HG02623 (cell line): ENCODE measurements around the gene MAN1A2.

ENCODE experiments used
- ATAC-seq: cut with Tn5 transposase; IDR thresholded peaks from one replicate; pipeline ENCODE4 v1.9.1; 2021; ENCODE audit warnings: moderate library complexity; ENCODE audit not compliant: unreplicated experiment

Gene MAN1A2

GRCh38 chr1:117573386-117574023 lies 206.3 kb downstream of the MAN1A2 start:
- no peak for ATAC-seq

- no peak for ATAC-seq
Observed at GRCh38 chr1:117574161-117574835, 207.0 kb downstream of the MAN1A2 start.

GRCh38 chr1:117575586-117576225 lies 208.5 kb downstream of the MAN1A2 start:
- no peak for ATAC-seq

GRCh38 chr1:117576236-117576635 lies 209.0 kb downstream of the MAN1A2 start:
- no peak for ATAC-seq

GRCh38 chr1:117577191-117577885 lies 210.1 kb downstream of the MAN1A2 start:
- ATAC-seq: no peak

GRCh38 chr1:117578466-117578865 lies 211.2 kb downstream of the MAN1A2 start:
- ATAC-seq: no peak
